H9 (cell line): ENCODE results near the gene PPP2R1A. TPM values are rescaled to one million over a fixed set of nuclear protein-coding genes. Genes with fewer than 3 reads are reported as not detected.

ENCODE experiments used
- DNase-seq: peaks from one replicate; pipeline ENCODE4 v3.0.0-alpha.2; 2017
- H2AFZ ChIP-seq: one replicate; pipeline ENCODE4 v1.6.1; 2013; ENCODE audit warnings: mild to moderate bottlenecking, low read length, control low read depth, moderate library complexity
- H2AK5ac ChIP-seq: 2 replicates; pipeline ENCODE4 v1.6.1; 2013; ENCODE audit warnings: low read length, control low read depth, mixed read lengths; ENCODE audit not compliant: insufficient read length
- H2BK120ac ChIP-seq: one replicate; pipeline ENCODE4 v1.6.1; 2013; ENCODE audit warnings: low read depth, mild to moderate bottlenecking, low read length, control low read depth, inconsistent platforms; ENCODE audit not compliant: poor library complexity, severe bottlenecking
- H2BK12ac ChIP-seq: 2 replicates; pipeline ENCODE4 v1.6.1; 2013; ENCODE audit warnings: low read length, control low read depth, mixed read lengths, low read depth; ENCODE audit not compliant: insufficient read length
- H2BK15ac ChIP-seq: 2 replicates; pipeline ENCODE4 v1.6.1; 2013; ENCODE audit warnings: low read depth, low read length, control low read depth
- H2BK20ac ChIP-seq: one replicate; pipeline ENCODE4 v1.6.1; 2013; ENCODE audit warnings: low read depth, mild to moderate bottlenecking, low read length, control low read depth, inconsistent platforms; ENCODE audit not compliant: poor library complexity, severe bottlenecking
- H2BK5ac ChIP-seq: 2 replicates; pipeline ENCODE4 v1.6.1; 2013; ENCODE audit warnings: low read length, control low read depth, mixed read lengths; ENCODE audit not compliant: insufficient read length
- H3K14ac ChIP-seq: 2 replicates; pipeline ENCODE4 v1.6.1; 2013; ENCODE audit warnings: low read length, control low read depth; ENCODE audit not compliant: insufficient read depth
- H3K18ac ChIP-seq: 2 replicates; pipeline ENCODE4 v1.6.1; 2013; ENCODE audit warnings: low read depth, mild to moderate bottlenecking, mixed read lengths, low read length, control low read depth; ENCODE audit not compliant: insufficient read length
- H3K23ac ChIP-seq: 2 replicates; pipeline ENCODE4 v1.6.1; 2013; ENCODE audit warnings: low read length, control low read depth, mixed read lengths, low read depth; ENCODE audit not compliant: insufficient read length
- H3K23me2 ChIP-seq: 2 replicates; pipeline ENCODE4 v1.6.1; 2013; ENCODE audit warnings: low read depth, mild to moderate bottlenecking, mixed read lengths, low read length, control low read depth; ENCODE audit not compliant: insufficient read length, poor library complexity, severe bottlenecking
- H3K27ac ChIP-seq: 2 replicates; pipeline ENCODE4 v1.5.1; 2013; ENCODE audit warnings: low read length, control low read depth, mixed read lengths, low read depth; ENCODE audit not compliant: insufficient read length
- H3K27me3 ChIP-seq: 2 replicates; pipeline ENCODE4 v1.6.1; 2013; ENCODE audit warnings: low read length, control low read depth, inconsistent platforms; ENCODE audit not compliant: insufficient read depth
- H3K4ac ChIP-seq: 2 replicates; pipeline ENCODE4 v1.6.1; 2013; ENCODE audit warnings: low read depth, mild to moderate bottlenecking, control low read depth, inconsistent platforms, low read length, moderate library complexity
- H3K4me1 ChIP-seq: 2 replicates; pipeline ENCODE4 v1.6.1; 2013; ENCODE audit warnings: low read length, control low read depth, inconsistent platforms; ENCODE audit not compliant: insufficient read depth
- H3K4me2 ChIP-seq: 2 replicates; pipeline ENCODE4 v1.6.1; 2013; ENCODE audit warnings: low read length, control low read depth, mixed read lengths; ENCODE audit not compliant: insufficient read length, insufficient read depth
- H3K56ac ChIP-seq: 2 replicates; pipeline ENCODE4 v1.6.1; 2013; ENCODE audit warnings: low read depth, mild to moderate bottlenecking, mixed read lengths, low read length, control low read depth; ENCODE audit not compliant: insufficient read length
- H3K79me1 ChIP-seq: 2 replicates; pipeline ENCODE4 v1.6.1; 2013; ENCODE audit warnings: low read depth, mild to moderate bottlenecking, moderate library complexity, low read length, control low read depth, inconsistent platforms; ENCODE audit not compliant: insufficient read depth, poor library complexity, severe bottlenecking
- H3K79me2 ChIP-seq: 2 replicates; pipeline ENCODE4 v1.6.1; 2013; ENCODE audit warnings: low read length, control low read depth, inconsistent platforms; ENCODE audit not compliant: insufficient read depth
- H3K9ac ChIP-seq: 2 replicates; pipeline ENCODE4 v1.6.1; 2013; ENCODE audit warnings: low read length, control low read depth, mixed read lengths; ENCODE audit not compliant: insufficient read length; ENCODE audit errors: extremely low read depth
- H3K9me3 ChIP-seq: one replicate; pipeline ENCODE4 v1.6.1; 2013; ENCODE audit warnings: low read depth, low read length, inconsistent platforms; ENCODE audit not compliant: control insufficient read depth
- H3T11ph ChIP-seq: one replicate; pipeline ENCODE4 v1.6.1; 2013; ENCODE audit warnings: mild to moderate bottlenecking, low read length, control low read depth, inconsistent platforms
- H4K20me1 ChIP-seq: one replicate; pipeline ENCODE4 v1.6.1; 2013; ENCODE audit not compliant: control insufficient read depth, insufficient read length, insufficient read depth
- H4K5ac ChIP-seq: 2 replicates; pipeline ENCODE4 v1.6.1; 2013; ENCODE audit warnings: low read depth, mild to moderate bottlenecking, mixed read lengths, low read length, control low read depth; ENCODE audit not compliant: insufficient read length
- H4K8ac ChIP-seq: replicated peaks from 2 replicates; pipeline ENCODE4 v1.6.1; 2013; ENCODE audit warnings: low read length, control low read depth, mixed read lengths, low read depth; ENCODE audit not compliant: insufficient read length
- H4K91ac ChIP-seq: 2 replicates; pipeline ENCODE4 v1.6.1; 2013; ENCODE audit warnings: low read depth, mild to moderate bottlenecking, moderate library complexity, mixed read lengths, low read length, control low read depth; ENCODE audit not compliant: insufficient read length
- H3K27ac Mint-ChIP-seq, 3 experiments: 2 replicates in 2 of 3; 3 replicates in 1 of 3; pipeline ENCODE4 v1.8.0; 2020 to 2021; ENCODE audit warnings: mixed read lengths in 3 of 3, mild to moderate bottlenecking in 1 of 3, moderate library complexity in 1 of 3
- H3K27me3 Mint-ChIP-seq: 2 replicates; pipeline ENCODE4 v1.8.0; 2021; ENCODE audit warnings: low read depth, mild to moderate bottlenecking, moderate library complexity, mixed read lengths
- H3K36me3 Mint-ChIP-seq, 3 experiments: 2 replicates in 2 of 3; 3 replicates in 1 of 3; pipeline ENCODE4 v1.8.0; 2020 to 2021; ENCODE audit warnings: low read depth in 3 of 3, mixed read lengths in 3 of 3; ENCODE audit not compliant: insufficient read depth in 1 of 3
- H3K4me1 Mint-ChIP-seq, 2 experiments: 2 replicates each; pipeline ENCODE4 v1.8.0; 2020; ENCODE audit warnings: mixed read lengths in 2 of 2
- H3K4me3 Mint-ChIP-seq, 2 experiments: 2 replicates in 1 of 2; 3 replicates in 1 of 2; pipeline ENCODE4 v1.8.0; 2020 to 2021; ENCODE audit warnings: mild to moderate bottlenecking in 2 of 2, mixed read lengths in 2 of 2, moderate library complexity in 1 of 2
- H3K9me3 Mint-ChIP-seq, 2 experiments: 2 replicates in 1 of 2; 3 replicates in 1 of 2; pipeline ENCODE4 v1.8.0; 2020; ENCODE audit warnings: mild to moderate bottlenecking in 2 of 2, mixed read lengths in 2 of 2, moderate library complexity in 1 of 2
- WGBS: extraction: QIAGEN DNeasy Blood & Tissue Kit; methylation state at CpG from one replicate; pipeline ENCODE4 v1.1.7; 2013; ENCODE audit warnings: missing lambda C conversion rate, low lambda C conversion rate, mixed read lengths; ENCODE audit not compliant: insufficient read length; ENCODE audit errors: extremely low coverage; 5-methylcytosine and 5-hydroxymethylcytosine counted together
- total RNA-seq: library from RNA; stranded (reverse); gene quantifications from 2 replicates; pipeline ENCODE4 v1.2.1, GENCODE V29; 2021
- TF ChIP-seq, protein P1 (sequence below): fragments of 200-600 bp; sonication (generic); conservative IDR thresholded peaks from 3 replicates; pipeline ENCODE4 v1.8.0; 2021; ENCODE audit warnings: antibody characterized with exemption, mild to moderate bottlenecking

Gene PPP2R1A
- total RNA-seq, 1 experiment from 2014 or later = 432 TPM

DNA sequence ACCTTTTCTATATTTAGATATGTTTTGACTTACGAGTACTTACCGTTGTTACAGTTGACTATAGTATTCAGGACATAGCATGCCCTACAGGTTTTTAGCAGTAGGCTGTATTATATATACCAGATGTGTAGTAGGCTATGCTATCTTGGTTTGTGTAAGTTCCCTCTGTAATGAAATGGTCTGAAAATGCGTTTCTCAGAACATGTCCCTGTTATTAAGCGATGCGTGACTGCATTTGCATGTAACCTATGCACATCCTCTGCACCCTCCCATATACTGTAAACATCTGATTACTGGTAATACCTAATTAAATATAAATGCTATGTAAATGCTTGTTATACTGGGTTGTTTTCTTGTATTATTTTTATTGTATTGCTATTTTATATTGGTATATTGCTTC, 86.1 kb downstream of the PPP2R1A start:
- H3K36me3 Mint-ChIP-seq = peaks cover 50 to 64% (median 56%) of the 10 kb centered on the region in 3 experiments
- H2BK20ac ChIP-seq = no peak overlapping the region
- no peak overlapping the region for H3K18ac ChIP-seq
- TF ChIP-seq, protein P1, sequence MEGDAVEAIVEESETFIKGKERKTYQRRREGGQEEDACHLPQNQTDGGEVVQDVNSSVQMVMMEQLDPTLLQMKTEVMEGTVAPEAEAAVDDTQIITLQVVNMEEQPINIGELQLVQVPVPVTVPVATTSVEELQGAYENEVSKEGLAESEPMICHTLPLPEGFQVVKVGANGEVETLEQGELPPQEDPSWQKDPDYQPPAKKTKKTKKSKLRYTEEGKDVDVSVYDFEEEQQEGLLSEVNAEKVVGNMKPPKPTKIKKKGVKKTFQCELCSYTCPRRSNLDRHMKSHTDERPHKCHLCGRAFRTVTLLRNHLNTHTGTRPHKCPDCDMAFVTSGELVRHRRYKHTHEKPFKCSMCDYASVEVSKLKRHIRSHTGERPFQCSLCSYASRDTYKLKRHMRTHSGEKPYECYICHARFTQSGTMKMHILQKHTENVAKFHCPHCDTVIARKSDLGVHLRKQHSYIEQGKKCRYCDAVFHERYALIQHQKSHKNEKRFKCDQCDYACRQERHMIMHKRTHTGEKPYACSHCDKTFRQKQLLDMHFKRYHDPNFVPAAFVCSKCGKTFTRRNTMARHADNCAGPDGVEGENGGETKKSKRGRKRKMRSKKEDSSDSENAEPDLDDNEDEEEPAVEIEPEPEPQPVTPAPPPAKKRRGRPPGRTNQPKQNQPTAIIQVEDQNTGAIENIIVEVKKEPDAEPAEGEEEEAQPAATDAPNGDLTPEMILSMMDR = no peak
- no peak overlapping the region for H3K4ac ChIP-seq
- H3K14ac ChIP-seq = no peak overlapping the region
- H3K27me3 Mint-ChIP-seq = no peaks in the 10 kb centered on the region
- no peak overlapping the region for H3K27ac Mint-ChIP-seq
- no peaks in the 10 kb centered on the region for H3K23me2 ChIP-seq
- H2AFZ ChIP-seq = no peak overlapping the region
- no peak overlapping the region for H2AK5ac ChIP-seq
- peaks cover 24% of the 10 kb centered on the region for H3K79me1 ChIP-seq
- no peak overlapping the region for H2BK12ac ChIP-seq
- H2BK5ac ChIP-seq = no peak overlapping the region
- WGBS = no CpG with 5 or more reads among the region's 5 CpGs
- H3K4me1 ChIP-seq = no peaks in the 10 kb centered on the region
- no peak overlapping the region for H3K23ac ChIP-seq
- no peaks in the 10 kb centered on the region for H4K20me1 ChIP-seq
- no peak overlapping the region for H2BK120ac ChIP-seq
- H3K9me3 Mint-ChIP-seq = peaks cover 7 to 24% of the 10 kb centered on the region in 2 experiments
- H3K4me3 Mint-ChIP-seq = no peak overlapping the region
- peaks cover 56% of the 10 kb centered on the region for H3K79me2 ChIP-seq
- H3K56ac ChIP-seq = no peak overlapping the region
- no peaks in the 10 kb centered on the region for H3K27me3 ChIP-seq
- no peak overlapping the region for H3T11ph ChIP-seq
- no peak overlapping the region for H2BK15ac ChIP-seq
- H4K5ac ChIP-seq = no peak overlapping the region
- H3K27ac ChIP-seq = no peak overlapping the region
- H3K9ac ChIP-seq = no peak overlapping the region
- no peak overlapping the region for H4K8ac ChIP-seq
- DNase-seq = no peak
- no peaks in the 10 kb centered on the region for H3K9me3 ChIP-seq
- H3K4me2 ChIP-seq = no peak overlapping the region
- no peak overlapping the region for H4K91ac ChIP-seq
- peaks cover 27 to 37% of the 10 kb centered on the region in 2 experiments for H3K4me1 Mint-ChIP-seq
